Measurements from ENCODE around the gene UNC119B. TPM values are rescaled to one million over a fixed set of nuclear protein-coding genes. Genes with fewer than 3 reads are reported as not detected.

Gene UNC119B
- total RNA-seq, 1 donor from 2014 or later = 24.3 TPM

- no peaks in the 10 kb centered on the region for H3K9me3 Mint-ChIP-seq (ENCODE audit: unreplicated experiment)
Measured at GRCh38 chr12:120686151-120686689, 24.0 kb upstream of the UNC119B start.

DNA sequence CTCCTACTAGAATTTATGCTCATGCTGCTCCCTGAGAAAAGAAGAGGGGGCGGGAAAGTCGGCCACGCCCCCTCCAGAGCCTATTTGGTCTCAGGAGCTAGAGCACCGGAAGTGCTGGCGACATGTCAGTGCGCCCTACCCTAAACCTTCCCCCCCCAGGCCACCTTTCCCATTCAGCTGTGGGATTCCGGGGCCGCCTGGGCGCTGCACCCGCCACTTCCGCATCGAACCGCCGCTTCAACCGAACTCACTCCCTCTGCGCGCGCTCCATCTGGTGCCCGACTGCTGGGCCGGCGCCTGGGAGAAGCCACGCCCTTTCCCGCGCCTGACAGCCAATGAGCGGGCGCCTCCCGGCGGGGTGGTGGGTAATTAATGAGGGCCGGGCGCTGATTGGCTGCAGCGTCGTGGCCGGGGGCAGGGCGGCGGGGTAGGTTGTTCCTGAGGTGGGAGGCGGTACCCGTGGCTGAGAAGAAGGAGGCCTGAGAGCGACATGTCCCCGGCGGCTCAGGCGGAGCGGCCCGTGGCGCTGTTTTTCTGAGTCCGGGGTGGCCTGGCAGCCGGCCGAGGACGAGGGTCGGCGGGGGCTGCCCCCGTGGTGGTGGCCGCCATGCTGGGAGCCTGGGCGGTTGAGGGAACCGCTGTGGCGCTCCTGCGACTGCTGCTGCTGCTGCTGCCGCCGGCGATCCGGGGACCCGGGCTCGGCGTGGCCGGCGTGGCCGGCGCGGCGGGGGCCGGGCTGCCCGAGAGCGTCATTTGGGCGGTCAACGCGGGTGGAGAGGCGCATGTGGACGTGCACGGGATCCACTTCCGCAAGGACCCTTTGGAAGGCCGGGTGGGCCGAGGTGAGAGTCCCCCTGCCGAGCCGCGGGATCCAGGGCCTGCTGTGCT is 23.3 kb upstream of the UNC119B start, which contains the start of gene MLEC:
Gene MLEC, plus strand, starts transcription at position 460 of the 888 bp plus-strand sequence. Its CDS starts 148 bp downstream, at position 608.
- H3K27ac ChIP-seq (ENCODE audit: low read depth, low read length) = peak within 1 kb of the TSS; percentile 96
- peaks cover 44% of the 10 kb centered on the region for H4K20me1 ChIP-seq (ENCODE audit: insufficient read depth, low read length)
- Mint-ChIP-seq H3K4me3 (ENCODE audit: unreplicated experiment) (peak within 1 kb of the TSS; percentile 95), H3K27ac (ENCODE audit: unreplicated experiment) (peak within 1 kb of the TSS; percentile 94), H3K4me1 (ENCODE audit: low read depth, unreplicated experiment) (peaks cover 12% of the 10 kb centered on the region), H3K27me3 (ENCODE audit: low read depth, unreplicated experiment) (no peaks in the 10 kb centered on the region), H3K9me3 (ENCODE audit: unreplicated experiment) (no peaks in the 10 kb centered on the region), H3K36me3 (ENCODE audit: low read depth, unreplicated experiment) (no peaks in the 10 kb centered on the region)
- H3K9me3 ChIP-seq (ENCODE audit: insufficient read depth, low read depth, low read length) = no peaks in the 10 kb centered on the region
- peak within 1 kb of the TSS; percentile 75 for H3K4me3 ChIP-seq (ENCODE audit: insufficient read depth, low read depth, low read length)
- no peak for FAIRE-seq
- peak within 1 kb of the TSS; percentile 92 for H3K4me2 ChIP-seq (ENCODE audit: low read length)
- H2AFZ ChIP-seq (ENCODE audit: low read depth, low read length) = peak within 1 kb of the TSS; percentile 83
- peak within 1 kb of the TSS; percentile 88 for H3K9ac ChIP-seq (ENCODE audit: low read length)
- DNase-seq (ENCODE audit: low read depth) = peak; percentile 91
- TF ChIP-seq, protein P1, sequence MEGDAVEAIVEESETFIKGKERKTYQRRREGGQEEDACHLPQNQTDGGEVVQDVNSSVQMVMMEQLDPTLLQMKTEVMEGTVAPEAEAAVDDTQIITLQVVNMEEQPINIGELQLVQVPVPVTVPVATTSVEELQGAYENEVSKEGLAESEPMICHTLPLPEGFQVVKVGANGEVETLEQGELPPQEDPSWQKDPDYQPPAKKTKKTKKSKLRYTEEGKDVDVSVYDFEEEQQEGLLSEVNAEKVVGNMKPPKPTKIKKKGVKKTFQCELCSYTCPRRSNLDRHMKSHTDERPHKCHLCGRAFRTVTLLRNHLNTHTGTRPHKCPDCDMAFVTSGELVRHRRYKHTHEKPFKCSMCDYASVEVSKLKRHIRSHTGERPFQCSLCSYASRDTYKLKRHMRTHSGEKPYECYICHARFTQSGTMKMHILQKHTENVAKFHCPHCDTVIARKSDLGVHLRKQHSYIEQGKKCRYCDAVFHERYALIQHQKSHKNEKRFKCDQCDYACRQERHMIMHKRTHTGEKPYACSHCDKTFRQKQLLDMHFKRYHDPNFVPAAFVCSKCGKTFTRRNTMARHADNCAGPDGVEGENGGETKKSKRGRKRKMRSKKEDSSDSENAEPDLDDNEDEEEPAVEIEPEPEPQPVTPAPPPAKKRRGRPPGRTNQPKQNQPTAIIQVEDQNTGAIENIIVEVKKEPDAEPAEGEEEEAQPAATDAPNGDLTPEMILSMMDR (IDR thresholded peaks at IDR 0.05; ENCODE audit: insufficient read depth, low read depth, low read length) = no peak
- TF ChIP-seq EZH2 (IDR thresholded peaks at IDR 0.05; ENCODE audit: insufficient read depth, low read length) = no peak
- no peaks in the 10 kb centered on the region for H3K27me3 ChIP-seq (ENCODE audit: insufficient read depth, low read length)
- no peaks in the 10 kb centered on the region for H3K36me3 ChIP-seq (ENCODE audit: insufficient read depth, low read length)
- peaks cover 49% of the 10 kb centered on the region for H3K79me2 ChIP-seq (ENCODE audit: insufficient read depth, low read length)
- peaks cover 13% of the 10 kb centered on the region for H3K4me1 ChIP-seq (ENCODE audit: insufficient read depth, low read length)

More at GRCh38 chr12:120686151-120686689, 24.0 kb upstream of the UNC119B start:
- Histone ChIP-seq H3K79me2 (ENCODE audit: insufficient read depth, low read length) (peaks cover 42% of the 10 kb centered on the region), H3K4me1 (ENCODE audit: insufficient read depth, low read length) (peaks cover 13% of the 10 kb centered on the region), H4K20me1 (ENCODE audit: insufficient read depth, low read length) (peaks cover 37% of the 10 kb centered on the region), H3K27ac (ENCODE audit: low read depth, low read length) (peak overlapping the region; percentile 96), H3K36me3 (ENCODE audit: insufficient read depth, low read length) (no peaks in the 10 kb centered on the region), H3K9ac (ENCODE audit: low read length) (peak overlapping the region; percentile 88), H3K9me3 (ENCODE audit: insufficient read depth, low read depth, low read length) (no peaks in the 10 kb centered on the region), H3K4me2 (ENCODE audit: low read length) (peak overlapping the region; percentile 92), H2AFZ (ENCODE audit: low read depth, low read length) (peak overlapping the region; percentile 83), H3K27me3 (ENCODE audit: insufficient read depth, low read length) (no peaks in the 10 kb centered on the region), H3K4me3 (ENCODE audit: insufficient read depth, low read depth, low read length) (peak overlapping the region; percentile 75)
- H3K27ac Mint-ChIP-seq (ENCODE audit: unreplicated experiment) = peak overlapping the region; percentile 94
- H3K4me3 Mint-ChIP-seq (ENCODE audit: unreplicated experiment) = peak overlapping the region; percentile 89
- no peaks in the 10 kb centered on the region for H3K36me3 Mint-ChIP-seq (ENCODE audit: low read depth, unreplicated experiment)
- no peaks in the 10 kb centered on the region for H3K27me3 Mint-ChIP-seq (ENCODE audit: low read depth, unreplicated experiment)
- DNase-seq (ENCODE audit: low read depth) = peak; percentile 91
- no peak for FAIRE-seq
- TF ChIP-seq, protein P1 (IDR thresholded peaks at IDR 0.05; ENCODE audit: insufficient read depth, low read depth, low read length) = no peak
- TF ChIP-seq EZH2 (IDR thresholded peaks at IDR 0.05; ENCODE audit: insufficient read depth, low read length) = no peak
- H3K4me1 Mint-ChIP-seq (ENCODE audit: low read depth, unreplicated experiment) = peaks cover 12% of the 10 kb centered on the region
